Measurements from ENCODE around the gene TSSC4. TPM values are rescaled to one million over a fixed set of nuclear protein-coding genes. Genes with fewer than 3 reads are reported as not detected.

TSSC4 gene
- total RNA-seq, 1 donor: 54.8 TPM

DNA sequence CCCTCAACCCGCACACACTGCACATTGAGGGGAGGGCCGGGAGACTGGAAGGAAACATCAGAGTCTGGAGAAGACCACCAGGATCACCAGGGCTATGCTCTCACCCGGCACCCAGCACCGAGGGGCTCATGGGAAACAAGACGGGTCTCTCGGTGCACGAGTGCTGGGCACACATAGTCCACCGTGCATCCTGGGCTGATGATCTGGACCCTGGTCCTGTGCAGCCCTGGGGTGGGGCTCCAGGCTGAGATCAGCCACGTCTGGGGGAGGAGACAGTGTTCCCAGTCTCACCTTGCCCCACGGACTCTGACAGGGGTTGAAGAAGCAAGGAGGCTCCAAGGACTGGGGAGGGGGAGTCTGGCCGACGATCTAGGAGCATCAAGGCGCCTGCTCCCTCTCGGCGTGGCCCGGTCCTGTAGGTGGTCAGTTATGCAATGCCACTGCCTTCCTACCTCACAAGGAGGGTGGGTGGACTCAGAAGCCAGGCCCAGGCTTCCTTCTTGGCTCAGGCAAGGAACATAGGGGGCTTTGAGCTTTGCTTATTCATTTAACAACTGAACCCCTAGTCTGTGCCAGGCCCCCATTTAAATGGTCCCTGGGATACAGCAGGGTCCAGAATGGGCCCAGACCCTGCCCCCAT, 34.9 kb upstream of the TSSC4 start:
- TF ChIP-seq, protein P1, sequence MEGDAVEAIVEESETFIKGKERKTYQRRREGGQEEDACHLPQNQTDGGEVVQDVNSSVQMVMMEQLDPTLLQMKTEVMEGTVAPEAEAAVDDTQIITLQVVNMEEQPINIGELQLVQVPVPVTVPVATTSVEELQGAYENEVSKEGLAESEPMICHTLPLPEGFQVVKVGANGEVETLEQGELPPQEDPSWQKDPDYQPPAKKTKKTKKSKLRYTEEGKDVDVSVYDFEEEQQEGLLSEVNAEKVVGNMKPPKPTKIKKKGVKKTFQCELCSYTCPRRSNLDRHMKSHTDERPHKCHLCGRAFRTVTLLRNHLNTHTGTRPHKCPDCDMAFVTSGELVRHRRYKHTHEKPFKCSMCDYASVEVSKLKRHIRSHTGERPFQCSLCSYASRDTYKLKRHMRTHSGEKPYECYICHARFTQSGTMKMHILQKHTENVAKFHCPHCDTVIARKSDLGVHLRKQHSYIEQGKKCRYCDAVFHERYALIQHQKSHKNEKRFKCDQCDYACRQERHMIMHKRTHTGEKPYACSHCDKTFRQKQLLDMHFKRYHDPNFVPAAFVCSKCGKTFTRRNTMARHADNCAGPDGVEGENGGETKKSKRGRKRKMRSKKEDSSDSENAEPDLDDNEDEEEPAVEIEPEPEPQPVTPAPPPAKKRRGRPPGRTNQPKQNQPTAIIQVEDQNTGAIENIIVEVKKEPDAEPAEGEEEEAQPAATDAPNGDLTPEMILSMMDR (IDR thresholded peaks at IDR 0.05; ENCODE audit: insufficient read depth, low read depth, low read length): no peak
- no peak overlapping the region for H3K4me3 ChIP-seq (ENCODE audit: low read depth, low read length)
- no peak for DNase-seq (ENCODE audit: low read depth)

DNA sequence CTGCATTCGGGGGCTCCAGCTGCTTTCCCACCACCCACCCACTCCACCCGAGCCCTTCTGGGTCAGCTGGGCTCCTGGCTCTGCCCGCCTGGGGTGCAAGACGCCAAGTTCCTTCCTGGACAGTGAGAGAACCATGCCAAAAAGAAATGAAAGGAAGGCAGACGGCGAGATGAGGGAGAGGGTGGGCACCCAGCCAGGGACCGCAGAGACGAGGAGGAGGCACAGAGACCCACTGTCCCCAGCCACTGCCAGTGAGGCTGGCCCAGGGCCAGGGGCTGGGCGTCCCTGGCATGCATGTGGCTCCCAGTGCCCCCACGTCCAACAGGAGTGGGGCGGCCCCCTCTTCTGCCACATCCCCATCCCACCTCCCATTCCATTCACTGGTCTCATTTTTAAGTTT, 34.3 kb upstream of the TSSC4 start:
- DNase-seq (ENCODE audit: low read depth): no peak
- no peak overlapping the region for H3K4me3 ChIP-seq (ENCODE audit: low read depth, low read length)
- TF ChIP-seq, protein P1 (IDR thresholded peaks at IDR 0.05; ENCODE audit: insufficient read depth, low read depth, low read length): no peak

DNA sequence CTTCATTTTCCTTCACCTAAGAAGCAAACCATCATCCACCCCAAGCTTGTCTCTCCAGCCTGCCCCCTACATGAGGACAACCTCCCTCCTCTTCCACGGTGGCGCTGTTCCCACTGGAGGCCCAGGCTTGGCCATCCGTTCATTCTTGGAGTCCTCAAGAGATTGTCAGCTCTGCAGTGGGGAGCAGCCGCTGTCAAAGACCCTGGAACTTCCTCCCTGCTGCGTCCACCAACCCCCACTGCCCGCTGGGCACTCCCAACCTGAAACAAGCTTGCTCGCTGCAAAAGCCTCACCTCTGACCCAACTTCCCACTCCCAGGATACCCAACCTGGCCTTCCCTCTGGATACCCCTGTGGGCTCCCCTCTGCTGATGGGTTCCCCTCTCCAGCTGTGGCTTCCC, 33.8 kb upstream of the TSSC4 start:
- no peak for DNase-seq (ENCODE audit: low read depth)
- no peak overlapping the region for H3K4me3 ChIP-seq (ENCODE audit: low read depth, low read length)
- TF ChIP-seq, protein P1 (IDR thresholded peaks at IDR 0.05; ENCODE audit: insufficient read depth, low read depth, low read length): no peak

DNA sequence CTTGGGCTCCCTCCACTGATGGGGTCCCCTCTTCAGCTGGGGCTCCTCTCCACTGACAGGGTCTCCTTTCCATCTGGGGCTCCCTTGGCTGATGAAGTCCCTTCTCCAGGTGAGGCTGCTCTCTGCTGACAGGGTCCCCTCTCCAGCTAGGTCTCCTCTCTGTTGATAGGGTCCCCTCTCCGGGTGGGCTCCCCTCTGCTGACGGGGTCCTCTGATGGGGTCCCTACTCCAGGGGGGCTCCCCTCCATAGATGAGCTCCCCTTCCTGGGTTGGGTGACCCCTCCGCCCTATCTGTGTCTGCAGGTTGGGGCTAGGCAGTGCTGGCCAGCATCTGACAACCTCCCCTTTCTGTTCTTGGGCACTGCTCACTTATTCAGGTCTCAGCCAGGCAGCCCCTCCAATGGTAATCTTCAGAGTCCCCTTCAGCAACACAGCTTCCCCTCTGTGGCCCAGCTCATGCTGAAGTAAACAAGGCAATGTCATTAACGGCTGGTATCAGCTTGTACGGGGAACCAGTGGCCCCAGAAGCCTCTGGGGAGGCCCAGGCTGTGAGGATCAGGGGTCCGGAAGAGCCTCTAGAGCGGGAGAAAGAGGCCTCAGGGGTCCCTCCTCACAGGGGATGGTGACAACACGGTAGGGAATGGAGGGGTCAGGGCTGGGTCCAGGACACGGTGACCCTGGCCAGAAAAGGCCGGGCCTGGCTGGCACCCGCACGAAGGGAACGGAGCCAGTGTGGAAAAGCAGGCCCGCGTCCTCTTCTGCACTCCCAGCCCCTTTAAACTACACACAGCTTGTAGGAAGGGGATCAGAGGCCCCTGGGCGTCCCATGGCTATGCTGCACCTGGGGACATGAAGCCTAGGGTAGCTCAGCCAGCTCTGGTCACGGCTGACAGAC, 33.0 kb upstream of the TSSC4 start:
- TF ChIP-seq, protein P1 (IDR thresholded peaks at IDR 0.05; ENCODE audit: insufficient read depth, low read depth, low read length): no peak
- H3K4me3 ChIP-seq (ENCODE audit: low read depth, low read length): no peak overlapping the region
- no peak for DNase-seq (ENCODE audit: low read depth)

DNA sequence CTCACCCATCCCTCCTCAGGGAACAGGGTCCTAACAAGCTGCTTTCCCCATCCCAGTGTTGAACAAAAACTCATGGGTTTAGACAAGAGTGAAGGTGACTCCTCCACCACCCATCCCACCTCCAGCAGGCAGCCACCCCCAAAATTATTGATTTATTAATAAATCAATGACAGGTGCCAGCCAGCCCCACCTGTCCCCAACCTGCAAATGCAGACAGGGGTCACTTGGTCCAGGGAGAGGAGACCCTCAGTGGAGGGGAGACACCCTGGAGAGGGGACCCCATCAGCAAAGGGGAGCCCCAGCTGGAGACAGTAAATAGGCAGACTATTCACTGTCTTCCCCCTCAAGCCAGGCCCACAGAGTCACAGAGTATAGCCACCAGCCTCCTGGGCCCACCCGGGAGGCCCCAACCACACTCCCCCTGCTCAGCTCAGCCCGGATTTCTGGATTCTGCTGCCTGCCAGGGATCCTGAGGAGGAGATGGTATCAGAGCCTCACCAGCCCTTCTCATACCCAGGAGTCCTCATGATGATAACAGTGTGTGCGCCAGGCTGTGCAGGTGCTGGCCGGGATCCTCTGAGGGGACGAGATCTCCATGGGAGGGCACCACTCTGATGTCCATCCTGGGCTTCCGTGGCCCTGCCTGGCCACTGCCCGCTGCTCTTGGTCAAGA, 32.2 kb upstream of the TSSC4 start:
- no peak for DNase-seq (ENCODE audit: low read depth)
- H3K4me3 ChIP-seq (ENCODE audit: low read depth, low read length): no peak overlapping the region
- TF ChIP-seq, protein P1 (IDR thresholded peaks at IDR 0.05; ENCODE audit: insufficient read depth, low read depth, low read length): no peak

DNA sequence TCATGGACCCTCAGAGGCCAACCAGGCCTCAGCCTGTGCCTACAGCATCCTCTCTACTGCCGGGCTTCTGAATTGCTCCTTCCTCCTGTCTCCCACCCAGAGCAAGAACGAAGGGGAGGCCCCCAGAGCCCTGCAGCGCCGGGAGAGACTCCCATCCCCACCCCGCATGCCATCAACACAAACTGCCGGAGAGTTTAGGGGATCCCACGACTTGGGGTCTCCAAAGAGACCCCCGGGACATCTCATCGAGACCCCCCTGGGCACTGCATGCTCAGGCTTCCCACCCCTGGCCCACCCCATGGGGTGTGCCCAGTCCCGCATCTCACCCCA, 31.7 kb upstream of the TSSC4 start:
- no peak for DNase-seq (ENCODE audit: low read depth)
- TF ChIP-seq, protein P1 (IDR thresholded peaks at IDR 0.05; ENCODE audit: insufficient read depth, low read depth, low read length): no peak
- no peak overlapping the region for H3K4me3 ChIP-seq (ENCODE audit: low read depth, low read length)

Data from fibroblast of villous mesenchyme (primary cell).